AG04450 (cell line): ENCODE measurements around the gene SH2D6. TPM values are rescaled to one million over a fixed set of nuclear protein-coding genes. Genes with fewer than 3 reads are reported as not detected.
"Not testable (repeated sequence)": the region's sequence is repeated elsewhere in the genome, so short reads cannot be mapped to it uniquely, and the experiment has no call there.

ENCODE experiments used
- CTCF ChIA-PET: fragments of 300-600, 350-600 bp; formaldehyde crosslinking; extraction: SDS; loops from one replicate; lab custom pipeline; 2022; ENCODE audit warnings: antibody characterized with exemption, inconsistent platforms; lab: Charles Lee
- POLR2A ChIA-PET: fragments of 350-600 bp; formaldehyde crosslinking; extraction: SDS; loops from one replicate; lab custom pipeline; 2021; ENCODE audit warnings: antibody characterized with exemption, inconsistent platforms; lab: Yijun Ruan, JAX
- DNase-seq: peaks from one replicate; pipeline ENCODE4 v3.0.0-alpha.2; 2011; ENCODE audit warnings: low read depth, low spot score
- H3K27ac ChIP-seq: one replicate; pipeline ENCODE4 v1.5.1; 2012; ENCODE audit warnings: low read depth, low read length, control low read depth
- H3K27me3 ChIP-seq: one replicate; pipeline ENCODE4 v1.6.0; 2012; ENCODE audit warnings: low read length; ENCODE audit not compliant: control insufficient read depth, insufficient read depth
- H3K4me3 ChIP-seq: 2 replicates; pipeline ENCODE4 v1.5.1; 2011; ENCODE audit warnings: mild to moderate bottlenecking, low read depth, low read length, control low read depth
- H3K9me3 ChIP-seq: 2 replicates; pipeline ENCODE4 v1.5.1; 2012; ENCODE audit warnings: low read length; ENCODE audit not compliant: control insufficient read depth, insufficient read depth
- CTCF ChIP-seq: IDR thresholded peaks from 2 replicates; pipeline ENCODE4 v1.5.1; 2011; ENCODE audit warnings: low read depth, low read length, control low read depth, inconsistent platforms
- polyA plus RNA-seq: library from polyadenylated mRNA; depleted of rRNA; stranded (reverse); fragments of >200 nt; gene quantifications from 2 replicates; pipeline ENCODE4 v1.2.3, GENCODE V29; 2011

Gene SH2D6
- polyA plus RNA-seq, 1 experiment: 0.10 TPM

- no peak within 1 kb of the TSS for H3K27ac ChIP-seq
- H3K27me3 ChIP-seq: no peaks in the 10 kb centered on the region
- CTCF ChIA-PET: interaction anchor here (0.6 kb wide), 1 partner anchor 206 kb away, joined by 3 read pairs; no protein-coding TSS in a partner anchor
- TF ChIP-seq CTCF: no peak
- H3K4me3 ChIP-seq: no peak within 1 kb of the TSS
- no peak for DNase-seq
- H3K9me3 ChIP-seq: no peaks in the 10 kb centered on the region
- POLR2A ChIA-PET: interaction anchor here (0.6 kb wide), 1 partner anchor 102 kb away, joined by 3 read pairs; no protein-coding TSS in a partner anchor
Observed at GRCh38 chr2:85409845-85410583, 8.5 kb upstream of the SH2D6 start, which contains the start of gene CAPG. CAPG (minus strand) TSS chr2:85410366; CDS start chr2:85402145, 8,221 bp downstream.

DNA sequence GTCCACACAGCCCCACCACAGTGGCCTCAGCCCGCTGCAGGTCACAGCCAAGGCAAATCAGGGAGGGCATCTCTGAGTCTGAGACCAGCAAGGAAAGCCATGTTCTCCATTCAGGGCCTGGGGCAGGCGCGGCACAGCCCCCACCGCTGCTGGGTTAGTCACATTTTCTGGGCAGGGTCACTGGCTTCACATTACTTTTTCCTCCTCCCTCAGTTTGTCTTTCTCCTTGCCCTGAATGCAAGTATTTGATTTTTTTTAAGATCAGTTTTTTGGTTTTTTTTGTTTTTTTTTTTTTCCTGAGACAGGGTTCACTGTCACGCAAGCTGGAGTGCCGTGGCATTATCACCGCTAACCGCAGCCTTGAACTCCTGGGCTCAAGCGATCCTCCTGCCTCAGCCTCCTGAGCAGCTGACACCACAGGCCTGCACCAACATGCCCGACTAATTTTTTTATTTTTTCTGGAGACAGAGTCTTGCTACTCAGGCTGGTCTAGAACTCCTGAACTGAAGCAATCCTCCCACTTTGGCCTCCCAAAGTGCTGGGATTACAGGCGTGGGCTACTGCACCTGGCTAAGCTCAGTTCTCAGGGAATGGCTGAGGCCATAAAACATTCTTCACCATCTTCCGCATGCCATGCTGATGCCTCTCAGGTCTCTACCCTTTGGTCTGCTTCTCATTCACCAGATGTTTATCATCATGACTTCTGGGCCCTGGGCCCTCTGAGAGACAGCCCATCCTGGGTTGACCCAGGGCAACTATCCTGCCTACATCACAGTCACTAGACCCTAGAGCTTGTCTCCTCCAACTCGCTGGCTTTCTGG lies 7.7 kb upstream of the SH2D6 start:
- H3K27me3 ChIP-seq: no peaks in the 10 kb centered on the region
- CTCF ChIA-PET: no interaction called here
- POLR2A ChIA-PET: no interaction called here
- no peaks in the 10 kb centered on the region for H3K9me3 ChIP-seq
- H3K27ac ChIP-seq: no peak overlapping the region
- no peak for TF ChIP-seq CTCF
- no peak for DNase-seq
- no peak overlapping the region for H3K4me3 ChIP-seq

DNA sequence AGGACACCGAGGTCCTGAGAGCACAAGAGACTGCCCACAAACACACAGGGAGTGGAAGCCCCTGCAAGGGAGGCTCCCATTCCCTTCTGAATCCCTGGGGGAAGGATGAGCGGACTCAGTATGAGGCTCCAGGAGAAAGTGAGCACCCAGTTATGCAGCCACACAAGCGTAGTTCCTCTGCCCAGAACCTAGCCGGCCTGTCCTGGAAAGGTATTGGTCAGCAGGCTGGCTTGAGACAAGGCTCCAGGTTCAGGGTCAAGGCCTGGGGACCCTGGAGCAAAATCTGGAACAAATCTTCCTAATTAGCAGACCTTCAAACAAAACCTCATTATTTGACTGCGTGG lies 7.1 kb upstream of the SH2D6 start:
- Histone ChIP-seq H3K27ac (peak overlapping the region; percentile 31), H3K27me3 (no peaks in the 10 kb centered on the region), H3K4me3 (no peak overlapping the region), H3K9me3 (no peaks in the 10 kb centered on the region)
- CTCF ChIA-PET: no interaction called here
- DNase-seq: no peak
- POLR2A ChIA-PET: no interaction called here
- no peak for TF ChIP-seq CTCF

GRCh38 chr2:85413592-85414420 lies 4.7 kb upstream of the SH2D6 start:
- no peak for DNase-seq
- ChIA-PET CTCF (interaction anchor here (0.6 to 2.1 kb wide), 5 partner anchors 113 to 347 kb away, joined by 3 to 9 read pairs (median 3); partner anchors contain the start of gene GGCX), POLR2A (interaction anchor here (0.7 to 1.5 kb wide), 5 partner anchors 24 to 198 kb away, joined by 3 to 7 read pairs (median 7); partner anchors contain the start of genes C2orf68, ELMOD3, MAT2A and RETSAT)
- Histone ChIP-seq H3K27me3 (no peaks in the 10 kb centered on the region), H3K27ac (peak overlapping the region; percentile 21), H3K4me3 (peak overlapping the region; percentile 62), H3K9me3 (peaks cover 3% of the 10 kb centered on the region; the same call in 1 of the 2 replicates)
- peak; percentile 3; the same call in 1 of the 2 replicates for TF ChIP-seq CTCF

GRCh38 chr2:85414421-85414759 lies 4.1 kb upstream of the SH2D6 start:
- H3K4me3 ChIP-seq, H3K9me3 ChIP-seq, DNase-seq, H3K27me3 ChIP-seq, H3K27ac ChIP-seq: not testable (repeated sequence)
- CTCF ChIA-PET: interaction anchor here (0.6 to 2.1 kb wide), 5 partner anchors 114 to 348 kb away, joined by 3 to 9 read pairs (median 3); partner anchors contain the start of gene GGCX
- POLR2A ChIA-PET: interaction anchor here (0.7 to 1.5 kb wide), 3 partner anchors 24 to 197 kb away, joined by 7 read pairs; partner anchors contain the start of genes C2orf68 and MAT2A
